ENCODE measurements around the gene CFAP74. TPM values are rescaled to one million over a fixed set of nuclear protein-coding genes. Genes with fewer than 3 reads are reported as not detected.

Gene CFAP74
- total and polyA plus RNA-seq, 4 donors: 0.36 TPM; not detected in 3

- no peak for DNase-seq
- H3K4me3 ChIP-seq (ENCODE audit: low read length in 2 of 2): no peak overlapping the region
These were observed 38.8 kb downstream of the CFAP74 start for GRCh38 chr1:1964811-1965210.

GRCh38 chr1:1963570-1963969 is 40.0 kb downstream of the CFAP74 start:
- intact Hi-C loops (cut with DNase I): no loop called here
- Histone ChIP-seq H3K4me3 (ENCODE audit: low read length in 2 of 2) (no peak overlapping the region), H3K36me3 (ENCODE audit: control insufficient read depth in 1 of 2, insufficient read depth in 2 of 2, low read length in 1 of 2) (no peaks in the 10 kb centered on the region), H3K27ac (ENCODE audit: low read depth in 1 of 2, low read length in 2 of 2) (no peak overlapping the region), H3K4me1 (ENCODE audit: control insufficient read depth in 1 of 2, insufficient read depth in 2 of 2, low read length in 2 of 2) (no peaks in the 10 kb centered on the region), H3K9me3 (ENCODE audit: control insufficient read depth, low read length) (no peaks in the 10 kb centered on the region), H3K27me3 (ENCODE audit: control insufficient read depth in 1 of 2, insufficient read depth in 2 of 2, low read length in 1 of 2) (no peaks in the 10 kb centered on the region)
- ATAC-seq (ENCODE audit: low FRiP score) (no peak), DNase-seq (no peak)
- 88% methylated on average over 17 of the region's 17 CpGs for WGBS, 2 donors

More at GRCh38 chr1:1964811-1965210, 38.8 kb downstream of the CFAP74 start:
- Histone ChIP-seq H3K27me3 (ENCODE audit: control insufficient read depth in 1 of 2, insufficient read depth in 2 of 2, low read length in 1 of 2) (no peaks in the 10 kb centered on the region), H3K27ac (ENCODE audit: low read depth in 1 of 2, low read length in 2 of 2) (no peak overlapping the region), H3K36me3 (ENCODE audit: control insufficient read depth in 1 of 2, insufficient read depth in 2 of 2, low read length in 1 of 2) (no peaks in the 10 kb centered on the region), H3K4me1 (ENCODE audit: control insufficient read depth in 1 of 2, insufficient read depth in 2 of 2, low read length in 2 of 2) (no peaks in the 10 kb centered on the region), H3K9me3 (ENCODE audit: control insufficient read depth, low read length) (no peaks in the 10 kb centered on the region)
- intact Hi-C loops (cut with DNase I): no loop called here
- ATAC-seq (ENCODE audit: low FRiP score): no peak
- 77 to 80% methylated on average over 25 of the region's 25 CpGs for WGBS, 2 donors

GRCh38 chr1:1962752-1963151 is 40.8 kb downstream of the CFAP74 start:
- H3K27ac ChIP-seq (ENCODE audit: low read depth in 1 of 2, low read length in 2 of 2): no peak overlapping the region
- H3K4me3 ChIP-seq (ENCODE audit: low read length in 2 of 2): no peak overlapping the region
- intact Hi-C loops (cut with DNase I): no loop called here
- WGBS, 2 donors: 75 to 77% methylated on average over 2 of the region's 2 CpGs
- H3K4me1 ChIP-seq (ENCODE audit: control insufficient read depth in 1 of 2, insufficient read depth in 2 of 2, low read length in 2 of 2): no peaks in the 10 kb centered on the region
- no peaks in the 10 kb centered on the region for H3K9me3 ChIP-seq (ENCODE audit: control insufficient read depth, low read length)
- H3K27me3 ChIP-seq (ENCODE audit: control insufficient read depth in 1 of 2, insufficient read depth in 2 of 2, low read length in 1 of 2): no peaks in the 10 kb centered on the region
- ATAC-seq (ENCODE audit: low FRiP score) (no peak), DNase-seq (no peak)
- no peaks in the 10 kb centered on the region for H3K36me3 ChIP-seq (ENCODE audit: control insufficient read depth in 1 of 2, insufficient read depth in 2 of 2, low read length in 1 of 2)

GRCh38 chr1:1960480-1961196 is 42.9 kb downstream of the CFAP74 start:
- intact Hi-C loops (cut with DNase I): no loop called here
- no peak for ATAC-seq (ENCODE audit: low FRiP score)

GRCh38 chr1:1959840-1960479 is 43.6 kb downstream of the CFAP74 start:
- peak; percentile 80 to 93 for DNase-seq
- WGBS, 2 donors: 5 to 6% methylated on average over 23 of the region's 23 CpGs
- no peak overlapping the region for H3K4me3 ChIP-seq (ENCODE audit: low read length in 2 of 2)
- intact Hi-C loops (cut with DNase I): no loop called here
- no peaks in the 10 kb centered on the region for H3K36me3 ChIP-seq (ENCODE audit: control insufficient read depth in 1 of 2, insufficient read depth in 2 of 2, low read length in 1 of 2)
- H3K9me3 ChIP-seq (ENCODE audit: control insufficient read depth, low read length): no peaks in the 10 kb centered on the region
- peak; percentile 56 for ATAC-seq (ENCODE audit: low FRiP score)
- H3K4me1 ChIP-seq (ENCODE audit: control insufficient read depth in 1 of 2, insufficient read depth in 2 of 2, low read length in 2 of 2): no peaks in the 10 kb centered on the region
- no peaks in the 10 kb centered on the region for H3K27me3 ChIP-seq (ENCODE audit: control insufficient read depth in 1 of 2, insufficient read depth in 2 of 2, low read length in 1 of 2)
- no peak overlapping the region for H3K27ac ChIP-seq (ENCODE audit: low read depth in 1 of 2, low read length in 2 of 2)

More at GRCh38 chr1:1960480-1961196, 42.9 kb downstream of the CFAP74 start:
- DNase-seq: no peak
- no peaks in the 10 kb centered on the region for H3K9me3 ChIP-seq (ENCODE audit: control insufficient read depth, low read length)
- no peak overlapping the region for H3K27ac ChIP-seq (ENCODE audit: low read depth in 1 of 2, low read length in 2 of 2)
- no peak overlapping the region for H3K4me3 ChIP-seq (ENCODE audit: low read length in 2 of 2)
- H3K4me1 ChIP-seq (ENCODE audit: control insufficient read depth in 1 of 2, insufficient read depth in 2 of 2, low read length in 2 of 2): no peaks in the 10 kb centered on the region
- 21 to 24% methylated on average over 17 of the region's 17 CpGs for WGBS, 2 donors
- H3K27me3 ChIP-seq (ENCODE audit: control insufficient read depth in 1 of 2, insufficient read depth in 2 of 2, low read length in 1 of 2): no peaks in the 10 kb centered on the region
- no peaks in the 10 kb centered on the region for H3K36me3 ChIP-seq (ENCODE audit: control insufficient read depth in 1 of 2, insufficient read depth in 2 of 2, low read length in 1 of 2)

GRCh38 chr1:1959459-1959839 is 44.1 kb downstream of the CFAP74 start:
- Histone ChIP-seq H3K27ac (ENCODE audit: low read depth in 1 of 2, low read length in 2 of 2) (no peak overlapping the region), H3K9me3 (ENCODE audit: control insufficient read depth, low read length) (no peaks in the 10 kb centered on the region), H3K27me3 (ENCODE audit: control insufficient read depth in 1 of 2, insufficient read depth in 2 of 2, low read length in 1 of 2) (no peaks in the 10 kb centered on the region), H3K4me1 (ENCODE audit: control insufficient read depth in 1 of 2, insufficient read depth in 2 of 2, low read length in 2 of 2) (no peaks in the 10 kb centered on the region), H3K4me3 (ENCODE audit: low read length in 2 of 2) (no peak overlapping the region), H3K36me3 (ENCODE audit: control insufficient read depth in 1 of 2, insufficient read depth in 2 of 2, low read length in 1 of 2) (no peaks in the 10 kb centered on the region)
- DNase-seq (no peak), ATAC-seq (ENCODE audit: low FRiP score) (no peak)
- intact Hi-C loops (cut with DNase I): no loop called here
- 73 to 75% methylated on average over 12 of the region's 12 CpGs for WGBS, 2 donors

- ATAC-seq (ENCODE audit: low FRiP score): no peak
- Histone ChIP-seq H3K27ac (ENCODE audit: low read depth in 1 of 2, low read length in 2 of 2) (no peak overlapping the region), H3K4me1 (ENCODE audit: control insufficient read depth in 1 of 2, insufficient read depth in 2 of 2, low read length in 2 of 2) (no peaks in the 10 kb centered on the region), H3K36me3 (ENCODE audit: control insufficient read depth in 1 of 2, insufficient read depth in 2 of 2, low read length in 1 of 2) (no peaks in the 10 kb centered on the region), H3K4me3 (ENCODE audit: low read length in 2 of 2) (no peak overlapping the region), H3K9me3 (ENCODE audit: control insufficient read depth, low read length) (no peaks in the 10 kb centered on the region), H3K27me3 (ENCODE audit: control insufficient read depth in 1 of 2, insufficient read depth in 2 of 2, low read length in 1 of 2) (no peaks in the 10 kb centered on the region)
- no peak for DNase-seq
- intact Hi-C loops (cut with DNase I): no loop called here
- 91% methylated on average over 29 of the region's 29 CpGs for WGBS, 2 donors
These were observed 45.5 kb downstream of the CFAP74 start for GRCh38 chr1:1958071-1958541.

GRCh38 chr1:1957533-1957961 is 46.0 kb downstream of the CFAP74 start:
- Histone ChIP-seq H3K4me1 (ENCODE audit: control insufficient read depth in 1 of 2, insufficient read depth in 2 of 2, low read length in 2 of 2) (no peaks in the 10 kb centered on the region), H3K36me3 (ENCODE audit: control insufficient read depth in 1 of 2, insufficient read depth in 2 of 2, low read length in 1 of 2) (no peaks in the 10 kb centered on the region), H3K4me3 (ENCODE audit: low read length in 2 of 2) (no peak overlapping the region), H3K27ac (ENCODE audit: low read depth in 1 of 2, low read length in 2 of 2) (no peak overlapping the region), H3K9me3 (ENCODE audit: control insufficient read depth, low read length) (no peaks in the 10 kb centered on the region), H3K27me3 (ENCODE audit: control insufficient read depth in 1 of 2, insufficient read depth in 2 of 2, low read length in 1 of 2) (no peaks in the 10 kb centered on the region)
- intact Hi-C loops (cut with DNase I): no loop called here
- DNase-seq (peak in 1 of 2 donors; percentile 68), ATAC-seq (ENCODE audit: low FRiP score) (no peak)
- WGBS, 2 donors: 76 to 78% methylated on average over 22 of the region's 22 CpGs

Measured in aorta (tissue), 5 donors.